RPMI7951 (cell line): ENCODE data around the gene LAMB3. TPM values are rescaled to one million over a fixed set of nuclear protein-coding genes. Genes with fewer than 3 reads are reported as not detected.

Experiments used
- DNase-seq: peaks from one replicate; pipeline ENCODE4 v3.0.0-alpha.2; 2012; ENCODE audit warnings: low read depth
- total RNA-seq: library from RNA; depleted of rRNA; stranded (reverse); fragments of >200 nt; shearing (Covaris generic); gene quantifications from 2 replicates; pipeline ENCODE4 v1.2.3, GENCODE V29; 2014

LAMB3 gene
- total RNA-seq, 1 experiment from 2014 or later = 20.2 TPM

DNA sequence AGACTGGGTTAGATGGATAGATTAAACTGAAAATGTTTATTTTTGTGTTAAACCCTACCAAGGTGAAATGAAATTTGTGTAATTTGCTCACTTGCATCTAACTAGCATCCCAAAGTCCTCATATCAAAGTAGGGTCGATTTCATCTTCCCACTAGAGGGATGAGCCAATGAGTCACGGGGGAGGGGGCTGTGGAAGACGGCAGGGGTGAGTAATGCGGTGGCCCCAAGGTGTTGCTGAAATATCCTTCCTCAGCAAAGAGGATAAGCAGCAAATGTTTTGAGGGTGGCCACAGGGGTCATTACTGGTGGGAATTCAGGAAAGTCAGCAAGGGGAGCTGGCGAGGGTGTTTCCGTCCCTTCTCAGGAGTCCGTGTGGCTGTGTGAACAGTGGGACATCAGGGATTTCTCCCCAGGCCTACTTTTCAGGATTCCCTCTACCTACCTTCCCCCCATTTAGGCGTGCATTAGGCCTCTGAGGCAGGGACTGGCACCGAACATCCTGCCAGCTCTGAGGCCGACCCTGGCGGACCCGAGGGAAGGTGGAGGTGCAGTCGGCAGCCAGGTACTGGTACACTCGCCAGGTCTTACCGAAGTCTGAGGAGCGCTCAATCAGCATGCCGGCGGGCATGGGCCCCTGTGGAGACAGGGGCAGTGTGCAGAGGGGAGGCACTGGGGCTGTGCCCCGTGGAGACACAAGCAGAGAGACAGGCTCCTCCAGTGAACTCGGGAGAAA, 18.1 kb downstream of the LAMB3 start:
- peak; percentile 47 for DNase-seq

- DNase-seq = peak; percentile 80
Measured at GRCh38 chr1:209633335-209633997, 18.8 kb downstream of the LAMB3 start.

GRCh38 chr1:209630383-209631225, 21.6 kb downstream of the LAMB3 start:
- DNase-seq = no peak

GRCh38 chr1:209629621-209630382, 22.4 kb downstream of the LAMB3 start:
- no peak for DNase-seq

- no peak for DNase-seq
Measured at GRCh38 chr1:209628618-209629299, 23.5 kb downstream of the LAMB3 start.

- peak; percentile 70 for DNase-seq
Measured at GRCh38 chr1:209627732-209628196, 24.5 kb downstream of the LAMB3 start.

- no peak for DNase-seq
Measured at GRCh38 chr1:209627027-209627731, 25.0 kb downstream of the LAMB3 start.

DNA sequence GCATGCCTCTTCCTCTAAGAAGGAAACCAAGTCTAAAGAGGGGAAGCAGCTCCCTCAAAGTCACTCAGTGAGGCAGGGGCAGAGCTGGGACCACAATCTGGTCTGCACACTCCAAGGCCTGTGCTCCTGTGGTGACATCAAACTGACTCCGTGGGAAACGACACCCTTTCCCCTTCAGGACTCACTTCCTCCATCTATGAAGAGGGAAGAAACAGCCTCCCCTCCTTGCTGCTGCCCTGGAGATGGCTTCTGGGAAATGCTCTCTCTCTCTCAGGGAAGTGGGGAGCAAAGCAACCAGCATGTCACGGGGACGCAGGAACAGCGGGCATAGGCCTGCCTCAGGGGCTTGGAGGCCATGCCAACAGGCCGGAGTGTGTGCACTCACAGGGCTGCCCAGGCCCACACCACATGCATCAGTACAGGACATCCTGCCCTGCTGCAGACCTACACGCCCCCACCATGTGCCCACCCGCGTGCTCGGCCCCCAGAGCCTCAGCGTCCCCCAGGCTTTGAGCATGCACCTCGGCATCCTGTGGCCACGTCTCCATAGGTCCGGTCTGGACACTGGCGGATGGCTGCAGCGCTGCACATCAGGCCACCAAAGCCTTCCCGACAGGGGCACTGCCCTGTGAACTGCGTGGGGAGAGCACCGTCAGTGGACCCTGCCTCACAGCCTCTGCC, 25.7 kb downstream of the LAMB3 start:
- DNase-seq = no peak

DNA sequence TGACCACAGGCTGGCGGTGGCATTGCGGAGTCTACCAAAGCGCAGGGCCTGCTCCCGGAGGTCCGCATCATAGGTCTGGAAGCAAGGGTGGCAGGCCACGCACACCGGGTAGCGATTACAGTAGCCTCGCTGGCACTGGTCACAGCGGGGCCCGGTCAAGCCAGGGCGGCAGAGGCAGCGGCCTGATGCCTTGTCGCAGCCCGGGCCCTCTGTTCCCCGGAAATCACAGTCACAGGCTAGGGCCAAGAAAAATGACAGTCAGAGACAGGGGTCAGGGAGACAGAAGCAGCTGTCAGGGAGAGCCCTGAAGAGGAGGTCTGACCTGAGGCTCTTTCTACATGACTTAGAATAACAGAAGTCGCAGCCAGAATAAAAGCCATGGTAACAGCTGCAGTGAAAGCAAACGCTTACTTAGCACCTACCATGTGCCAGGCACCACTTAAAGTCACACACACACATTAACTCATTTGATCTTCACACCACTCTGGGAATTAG, 26.4 kb downstream of the LAMB3 start:
- peak; percentile 66 for DNase-seq

GRCh38 chr1:209624558-209625549, 27.4 kb downstream of the LAMB3 start:
- DNase-seq = peak; percentile 67

DNA sequence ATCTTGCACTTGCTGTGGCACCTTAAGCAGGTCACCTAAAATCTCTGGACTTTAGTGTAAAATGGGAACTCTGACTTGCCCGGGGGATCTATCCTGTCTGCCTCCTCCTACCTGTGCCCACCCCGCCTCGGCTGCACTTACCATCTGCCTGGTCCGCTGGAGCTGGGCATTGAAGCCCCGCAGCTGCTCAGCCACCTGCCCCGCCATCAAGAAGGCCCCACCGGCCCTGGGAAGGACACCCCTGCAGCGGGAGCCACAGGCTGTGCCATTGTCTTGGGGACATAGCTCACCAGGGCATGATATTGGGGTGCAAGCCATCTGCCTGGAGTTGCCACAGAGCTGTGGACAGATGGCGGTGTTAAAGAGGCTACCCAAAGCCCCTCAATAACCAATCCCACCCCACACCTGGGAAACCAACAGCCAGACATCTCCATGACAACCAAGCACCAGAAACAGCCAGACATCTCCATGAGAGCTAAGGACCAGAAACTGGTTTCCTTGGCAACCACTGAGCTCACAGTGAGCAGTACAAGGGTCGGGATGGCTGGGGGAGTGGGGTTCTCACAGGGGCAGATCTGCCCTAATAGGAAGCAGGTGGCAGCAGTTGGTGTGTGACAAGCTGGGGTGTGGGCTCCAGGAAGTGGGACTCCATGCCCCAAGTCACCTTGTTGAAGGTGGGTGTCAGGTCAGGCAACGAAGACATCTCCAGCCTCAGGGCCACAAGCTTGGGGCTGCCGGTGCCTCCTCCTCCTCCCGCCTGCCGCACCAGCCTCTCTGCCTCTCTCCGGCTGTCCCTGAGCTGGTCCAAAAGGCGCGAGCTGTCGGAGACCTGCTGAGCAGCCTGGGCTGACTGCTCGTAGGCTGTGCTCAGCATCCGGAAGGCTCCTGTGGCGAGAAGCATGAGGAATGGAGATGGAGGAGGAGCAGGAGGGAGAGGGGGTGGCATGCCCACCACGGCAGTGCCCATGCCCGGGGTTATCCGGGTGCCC, 29.1 kb downstream of the LAMB3 start:
- no peak for DNase-seq

- no peak for DNase-seq
Measured at GRCh38 chr1:209621741-209622655, 30.2 kb downstream of the LAMB3 start.

DNA sequence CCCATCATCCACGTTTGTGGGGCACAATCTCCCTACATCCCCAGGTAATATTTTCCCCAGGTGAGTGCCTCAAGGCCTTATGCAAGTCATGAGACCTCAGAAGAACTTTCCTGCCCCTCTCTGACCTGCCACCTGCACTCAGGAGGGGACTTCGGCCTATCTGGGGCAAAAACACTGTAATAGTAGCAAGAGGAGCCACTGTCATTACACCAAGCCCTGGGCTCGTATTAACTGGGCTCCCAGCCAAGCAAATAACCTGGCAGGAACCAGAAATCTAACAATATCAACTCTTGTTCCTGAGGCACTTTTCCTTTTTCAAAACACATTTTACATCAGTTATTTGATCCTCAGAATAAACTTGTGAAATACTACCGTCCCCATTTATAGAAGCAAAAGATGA, 30.9 kb downstream of the LAMB3 start:
- no peak for DNase-seq

GRCh38 chr1:209620487-209620884, 31.7 kb downstream of the LAMB3 start:
- no peak for DNase-seq

DNA sequence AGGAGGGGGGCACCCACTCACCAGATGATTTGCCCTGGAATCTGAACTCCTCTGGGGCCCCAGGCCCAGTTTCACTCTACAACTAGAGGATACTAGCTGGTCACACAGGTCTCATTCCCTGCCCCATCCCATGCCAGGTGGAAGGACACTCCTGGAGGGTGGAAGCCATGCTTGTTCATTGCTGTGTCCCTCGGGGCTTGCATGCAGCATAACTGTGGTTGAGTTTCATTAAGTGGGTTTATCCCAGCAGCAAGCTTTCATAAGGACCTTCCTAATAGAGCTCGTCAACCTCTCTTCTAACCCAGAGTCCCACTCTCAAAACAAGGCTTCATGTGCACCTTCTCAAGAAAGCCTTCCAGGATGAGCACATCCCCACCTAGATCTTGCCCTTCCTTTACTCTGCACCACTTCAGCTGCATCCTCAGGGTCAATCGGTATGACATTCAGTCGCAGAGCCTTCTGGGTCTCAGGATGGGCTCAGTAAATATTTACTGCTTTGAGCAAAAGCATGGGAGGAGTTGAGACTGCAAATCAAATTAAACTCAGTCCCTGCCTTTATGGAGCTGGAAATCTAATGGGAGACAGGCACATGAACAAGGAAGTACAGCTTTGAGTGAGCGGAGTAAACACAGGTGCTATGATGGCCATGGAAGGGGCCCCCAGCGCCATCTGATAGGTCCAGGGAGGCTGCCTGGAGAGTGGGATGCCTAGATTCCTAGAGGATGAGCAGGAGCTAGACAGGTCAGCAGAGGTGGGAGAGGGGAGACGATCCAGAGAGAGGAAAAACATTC, 32.3 kb downstream of the LAMB3 start:
- DNase-seq = no peak
